ENCODE results near the gene OSBPL5.

OSBPL5 gene

GRCh38 chr11:3089236-3090061 lies 75.7 kb downstream of the OSBPL5 start:
- no peak for TF ChIP-seq CTCF (IDR thresholded peaks at IDR 0.05)
- TF ChIP-seq ZFX (IDR thresholded peaks at IDR 0.05; ENCODE audit: borderline replicate concordance), result no peak
- H3K27ac ChIP-seq, result no peak overlapping the region

DNA sequence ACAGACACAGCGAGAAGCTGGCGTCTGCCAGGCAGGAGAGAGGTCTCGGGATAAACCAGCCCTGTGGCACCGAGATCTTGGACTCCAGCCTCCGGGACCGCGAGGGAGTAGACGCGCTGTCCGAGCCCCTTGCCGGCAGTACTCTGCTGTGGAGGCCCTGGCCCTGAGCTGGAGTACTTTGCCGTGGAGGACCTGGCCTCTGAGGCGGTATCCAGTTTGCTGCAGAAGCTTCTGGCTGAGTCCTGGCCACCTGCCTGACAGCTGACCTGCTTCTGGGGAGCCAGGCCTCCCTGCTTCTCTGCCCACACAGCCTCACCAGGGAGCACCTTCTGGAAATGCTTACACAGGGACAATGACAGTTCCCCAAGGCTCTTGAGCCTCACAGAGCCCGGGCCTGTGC lies 76.3 kb downstream of the OSBPL5 start:
- no peak overlapping the region for H3K27ac ChIP-seq

DNA sequence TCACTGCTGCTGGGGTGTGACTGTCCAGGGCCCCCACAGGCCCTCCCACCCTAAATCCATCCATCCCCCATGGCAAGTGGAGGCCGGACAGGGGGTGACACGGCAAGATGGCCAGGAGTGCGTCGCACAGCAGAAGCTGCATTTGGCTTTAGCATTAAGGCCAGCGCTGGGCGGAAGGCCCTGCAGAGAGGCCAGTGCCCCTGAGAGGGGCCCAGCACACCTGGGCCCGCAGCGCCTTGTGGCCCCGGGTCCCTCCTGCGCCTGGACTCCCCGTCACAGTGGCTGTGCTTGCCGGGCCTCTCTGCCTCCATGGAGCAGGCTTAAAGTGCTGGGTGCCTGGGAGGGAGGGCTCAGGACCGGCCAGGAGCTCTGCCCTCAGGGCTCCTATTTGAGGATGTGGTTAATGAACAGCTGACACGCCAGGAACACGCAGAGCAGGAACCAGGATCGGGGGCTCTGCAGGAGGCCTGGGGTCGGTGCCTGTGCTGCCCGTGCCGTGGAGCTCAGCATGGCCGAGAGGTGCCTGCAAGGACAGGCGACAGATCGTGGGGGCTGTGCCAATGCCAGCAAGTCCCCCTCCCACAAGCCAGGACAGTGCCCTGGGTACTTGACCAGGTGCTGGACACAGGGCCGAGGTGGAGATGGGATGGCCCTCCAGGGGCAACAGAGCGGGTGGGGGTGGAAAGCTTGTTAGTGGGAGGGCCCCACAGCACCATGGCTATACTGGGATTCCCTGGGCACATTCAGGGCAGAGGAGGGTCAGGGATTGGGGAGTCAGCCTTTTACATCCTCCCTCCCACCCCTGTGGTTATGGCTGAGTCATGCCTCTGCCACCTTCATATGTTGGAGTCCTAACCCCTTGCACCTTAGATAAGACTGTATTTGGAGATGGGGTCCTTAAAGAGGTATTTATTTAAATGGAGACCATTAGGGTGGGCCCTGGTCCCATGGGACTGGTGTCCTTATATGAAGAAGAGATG lies 77.0 kb downstream of the OSBPL5 start:
- H3K27ac ChIP-seq, result no peak overlapping the region
- TF ChIP-seq CTCF (IDR thresholded peaks at IDR 0.05) (no peak), ZFX (IDR thresholded peaks at IDR 0.05; ENCODE audit: borderline replicate concordance) (no peak)

More for the DNA sequence above, 76.3 kb downstream of the OSBPL5 start:
- TF ChIP-seq CTCF (IDR thresholded peaks at IDR 0.05), result no peak
- TF ChIP-seq ZFX (IDR thresholded peaks at IDR 0.05; ENCODE audit: borderline replicate concordance), result no peak

GRCh38 chr11:3087373-3087772 lies 77.7 kb downstream of the OSBPL5 start:
- no peak for TF ChIP-seq CTCF (IDR thresholded peaks at IDR 0.05)
- no peak for TF ChIP-seq ZFX (IDR thresholded peaks at IDR 0.05; ENCODE audit: borderline replicate concordance)
- H3K27ac ChIP-seq, result no peak overlapping the region

DNA sequence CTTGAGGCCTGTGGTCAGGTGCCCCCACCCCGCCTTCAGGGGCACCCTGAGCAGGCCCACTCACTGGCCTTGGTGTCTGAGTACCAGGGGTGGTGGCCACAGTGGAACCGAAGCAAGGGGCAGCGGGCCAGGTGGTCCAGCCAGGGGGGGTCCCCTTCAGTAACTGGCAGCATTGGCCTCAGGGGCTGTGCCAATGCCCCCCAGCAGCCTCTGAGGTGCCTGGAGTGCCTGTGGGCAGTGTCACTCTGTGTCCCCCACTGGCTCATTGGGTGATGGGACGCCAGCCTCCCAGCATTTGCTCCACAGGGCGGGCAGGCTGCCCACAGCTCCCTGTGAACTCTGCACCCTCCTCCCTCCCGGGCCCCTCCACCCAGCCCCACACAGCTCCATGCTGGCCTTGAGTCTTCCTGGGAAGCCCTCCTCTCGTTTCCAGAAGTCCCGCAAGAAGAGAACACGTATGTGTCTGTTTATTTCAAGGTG lies 78.4 kb downstream of the OSBPL5 start:
- H3K27ac ChIP-seq, result no peak overlapping the region
- TF ChIP-seq CTCF (IDR thresholded peaks at IDR 0.05), result no peak
- TF ChIP-seq ZFX (IDR thresholded peaks at IDR 0.05; ENCODE audit: borderline replicate concordance), result no peak

DNA sequence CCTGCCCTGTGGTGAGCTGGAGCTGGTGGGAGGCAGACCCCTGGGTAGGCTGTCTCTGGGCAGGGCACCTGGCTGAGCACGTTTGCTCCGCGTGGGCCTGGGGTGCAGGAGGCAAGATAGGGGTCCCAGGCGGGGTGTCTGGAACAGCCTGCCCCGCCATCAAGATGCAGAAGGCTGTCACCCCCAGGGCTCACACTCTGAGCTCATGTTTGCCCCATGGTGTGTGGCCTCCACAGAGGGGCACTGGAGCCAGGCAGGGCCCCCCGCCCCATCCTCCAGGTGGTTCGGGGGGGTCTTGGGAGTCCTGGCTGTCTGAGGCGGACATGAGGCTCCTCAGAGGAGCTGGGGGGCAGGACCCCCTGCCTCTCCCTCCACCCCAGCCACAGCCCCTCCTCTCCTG lies 79.0 kb downstream of the OSBPL5 start:
- no peak overlapping the region for H3K27ac ChIP-seq
- TF ChIP-seq ZFX (IDR thresholded peaks at IDR 0.05; ENCODE audit: borderline replicate concordance) (no peak), CTCF (IDR thresholded peaks at IDR 0.05) (no peak)
